Right lobe of liver (tissue), 4 donors: ENCODE data around the gene MSX2.

Source experiments
- POLR2A ChIP-seq: fragments of 450-650 bp; IDR thresholded peaks from one replicate; pipeline ENCODE4 v1.6.1; 2017; ENCODE audit warnings: antibody characterized with exemption, mild to moderate bottlenecking
- TF ChIP-seq, protein P1 (sequence below), 4 donors: fragments of 200-600 bp in 3 of 4; fragments of 450-650 bp in 1 of 4; IDR thresholded peaks; one replicate each; pipeline versions ENCODE4 v1.5.1 to v1.8.0; 2016 to 2022; ENCODE audit warnings: antibody characterized with exemption in 4 of 4, mild to moderate bottlenecking in 2 of 4
- donor health status: DM: no; HTN: no; CAD: no.
- donor health status: DM: no; HTN: no; CAD: no.
- donor health status: DM: no; HTN: yes; CAD: no.

DNA sequence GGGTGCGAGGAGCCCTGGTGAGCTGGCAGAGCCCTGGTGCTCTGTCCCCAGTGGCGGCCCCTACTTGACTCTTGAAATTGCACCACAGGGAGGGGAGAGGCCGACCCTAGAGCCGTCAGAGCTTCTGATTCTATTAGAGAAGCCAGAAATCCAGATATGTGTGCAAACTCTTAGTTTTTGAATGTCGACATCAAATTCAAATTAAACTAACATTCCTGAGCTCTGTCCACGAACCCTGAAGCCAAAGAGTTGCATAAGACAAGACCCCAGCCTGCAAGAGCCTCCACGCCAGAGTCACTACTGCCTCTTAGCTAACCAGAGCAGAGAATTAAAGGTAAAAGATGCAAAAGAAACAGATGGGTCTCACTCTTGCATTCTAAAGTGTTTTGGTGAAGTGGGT lies 29.8 kb upstream of the MSX2 start:
- no peak for TF ChIP-seq POLR2A
- TF ChIP-seq, protein P1, sequence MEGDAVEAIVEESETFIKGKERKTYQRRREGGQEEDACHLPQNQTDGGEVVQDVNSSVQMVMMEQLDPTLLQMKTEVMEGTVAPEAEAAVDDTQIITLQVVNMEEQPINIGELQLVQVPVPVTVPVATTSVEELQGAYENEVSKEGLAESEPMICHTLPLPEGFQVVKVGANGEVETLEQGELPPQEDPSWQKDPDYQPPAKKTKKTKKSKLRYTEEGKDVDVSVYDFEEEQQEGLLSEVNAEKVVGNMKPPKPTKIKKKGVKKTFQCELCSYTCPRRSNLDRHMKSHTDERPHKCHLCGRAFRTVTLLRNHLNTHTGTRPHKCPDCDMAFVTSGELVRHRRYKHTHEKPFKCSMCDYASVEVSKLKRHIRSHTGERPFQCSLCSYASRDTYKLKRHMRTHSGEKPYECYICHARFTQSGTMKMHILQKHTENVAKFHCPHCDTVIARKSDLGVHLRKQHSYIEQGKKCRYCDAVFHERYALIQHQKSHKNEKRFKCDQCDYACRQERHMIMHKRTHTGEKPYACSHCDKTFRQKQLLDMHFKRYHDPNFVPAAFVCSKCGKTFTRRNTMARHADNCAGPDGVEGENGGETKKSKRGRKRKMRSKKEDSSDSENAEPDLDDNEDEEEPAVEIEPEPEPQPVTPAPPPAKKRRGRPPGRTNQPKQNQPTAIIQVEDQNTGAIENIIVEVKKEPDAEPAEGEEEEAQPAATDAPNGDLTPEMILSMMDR (IDR thresholded peaks at IDR 0.05), result no peak
